ENCODE data around the gene XAF1. TPM values are rescaled to one million over a fixed set of nuclear protein-coding genes. Genes with fewer than 3 reads are reported as not detected.

XAF1 gene
- polyA plus RNA-seq, 1 donor (not counting 4 experiments of a cell fraction or from before 2014, with no cell fraction given) = 10.6 TPM

DNA sequence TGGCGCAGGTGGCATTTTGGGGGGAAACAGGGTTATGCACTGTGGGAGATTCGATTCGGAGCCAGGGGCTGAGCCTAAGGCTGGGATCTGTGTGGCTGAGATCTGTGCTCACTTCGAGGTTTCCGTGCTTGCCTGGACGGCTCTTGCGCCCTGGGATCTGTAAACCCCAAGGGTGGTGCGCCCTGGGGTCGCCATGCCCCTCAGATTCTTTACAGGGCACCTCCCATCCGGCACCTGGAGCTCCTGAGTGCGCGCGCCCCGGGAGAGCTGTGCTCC, 43.1 kb upstream of the XAF1 start:
- Histone ChIP-seq H4K20me1 (ENCODE audit: control insufficient read depth, extremely low read depth, insufficient read depth, low read length) (no peaks in the 10 kb centered on the region), H3K9me1 (ENCODE audit: control insufficient read depth, extremely low read depth, insufficient read depth, low read length) (no peaks in the 10 kb centered on the region), H3K4me1 (ENCODE audit: control insufficient read depth, extremely low read depth, insufficient read depth, low read length) (peaks cover 23% of the 10 kb centered on the region), H3K36me3 (ENCODE audit: control insufficient read depth in 2 of 2, extremely low read depth in 1 of 2, insufficient read depth in 2 of 2, low read length in 2 of 2) (no peaks in the 10 kb centered on the region), H3K4me2 (ENCODE audit: control insufficient read depth, extremely low read depth, insufficient read depth, low read depth, low read length) (peak overlapping the region; percentile 76), H3K9me3 (ENCODE audit: control insufficient read depth, low read depth, low read length) (no peaks in the 10 kb centered on the region), H3K27me3 (ENCODE audit: control insufficient read depth, extremely low read depth, insufficient read depth, low read length) (peaks cover 6% of the 10 kb centered on the region), H2AFZ (ENCODE audit: control insufficient read depth, low read length) (peak overlapping the region; percentile 11), H3K27ac (ENCODE audit: control insufficient read depth, insufficient read depth, low read length) (no peak overlapping the region), H3K79me2 (ENCODE audit: control insufficient read depth, insufficient read depth, low read length) (no peaks in the 10 kb centered on the region), H3K9ac (ENCODE audit: control insufficient read depth, extremely low read depth, insufficient read depth, low read length) (peak overlapping the region; percentile 9), H3K4me3 (ENCODE audit: control insufficient read depth in 2 of 3, extremely low read depth in 1 of 3, insufficient read depth in 2 of 3, low read depth in 1 of 3, low read length in 3 of 3) (peak overlapping the region in 1 of 3 experiments; percentile 21)
- dilution Hi-C loops (cut with MboI; ENCODE audit: extremely low pct_ligation_motif_present, low sequenced_read_pairs) = no loop called here
- TF ChIP-seq EZH2 (IDR thresholded peaks at IDR 0.05; ENCODE audit: low read length) = no peak
- TF ChIP-seq, protein P1, sequence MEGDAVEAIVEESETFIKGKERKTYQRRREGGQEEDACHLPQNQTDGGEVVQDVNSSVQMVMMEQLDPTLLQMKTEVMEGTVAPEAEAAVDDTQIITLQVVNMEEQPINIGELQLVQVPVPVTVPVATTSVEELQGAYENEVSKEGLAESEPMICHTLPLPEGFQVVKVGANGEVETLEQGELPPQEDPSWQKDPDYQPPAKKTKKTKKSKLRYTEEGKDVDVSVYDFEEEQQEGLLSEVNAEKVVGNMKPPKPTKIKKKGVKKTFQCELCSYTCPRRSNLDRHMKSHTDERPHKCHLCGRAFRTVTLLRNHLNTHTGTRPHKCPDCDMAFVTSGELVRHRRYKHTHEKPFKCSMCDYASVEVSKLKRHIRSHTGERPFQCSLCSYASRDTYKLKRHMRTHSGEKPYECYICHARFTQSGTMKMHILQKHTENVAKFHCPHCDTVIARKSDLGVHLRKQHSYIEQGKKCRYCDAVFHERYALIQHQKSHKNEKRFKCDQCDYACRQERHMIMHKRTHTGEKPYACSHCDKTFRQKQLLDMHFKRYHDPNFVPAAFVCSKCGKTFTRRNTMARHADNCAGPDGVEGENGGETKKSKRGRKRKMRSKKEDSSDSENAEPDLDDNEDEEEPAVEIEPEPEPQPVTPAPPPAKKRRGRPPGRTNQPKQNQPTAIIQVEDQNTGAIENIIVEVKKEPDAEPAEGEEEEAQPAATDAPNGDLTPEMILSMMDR (optimal IDR thresholded peaks at IDR 0.05 in 1 of 3, IDR thresholded peaks at IDR 0.05 in 1 of 3, conservative IDR thresholded peaks at IDR 0.05 in 1 of 3; ENCODE audit: extremely low read depth in 1 of 3, insufficient read depth in 2 of 3, low read length in 3 of 3) = no peak
- DNase-seq (ENCODE audit: low read depth, low spot score) (no peak), FAIRE-seq (no peak)

DNA sequence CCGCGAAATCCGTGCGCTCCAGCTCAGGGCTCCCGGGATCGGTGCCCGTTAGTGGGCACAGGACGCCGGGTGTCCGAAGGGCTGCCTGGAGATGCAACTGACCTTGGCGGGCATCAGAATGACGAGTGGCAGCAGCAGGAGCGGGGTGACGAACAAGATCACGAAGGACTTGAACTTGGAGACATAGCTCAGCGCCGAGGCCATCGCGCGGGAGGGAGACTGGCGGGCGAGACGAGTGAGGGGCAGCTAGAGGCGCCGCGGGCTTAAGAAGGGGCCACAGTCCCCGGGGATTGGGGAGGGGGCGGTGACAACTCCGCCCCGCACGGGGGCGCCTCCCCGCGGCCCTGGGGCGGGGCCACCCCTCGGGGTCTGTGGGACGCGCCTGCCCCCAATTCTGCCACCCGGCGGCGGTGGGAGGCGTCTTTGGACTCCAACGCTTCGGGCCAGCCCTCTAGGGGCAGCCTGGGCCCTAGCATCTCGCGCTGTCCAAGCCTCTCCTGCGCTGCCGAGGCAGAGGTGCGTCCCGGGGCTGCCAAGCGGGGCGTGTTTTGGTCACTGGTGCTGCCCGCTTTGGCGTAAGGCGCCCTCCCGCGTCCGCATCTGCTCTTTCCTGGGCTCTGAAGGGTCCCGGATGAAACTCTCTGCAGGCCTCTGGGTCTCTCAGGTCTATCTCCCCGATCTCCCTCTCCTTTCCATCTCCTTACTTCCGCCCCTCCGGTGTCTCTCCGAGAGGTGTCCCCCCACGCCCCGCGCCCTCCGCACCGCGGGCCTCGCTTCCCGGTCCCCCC, 42.5 kb upstream of the XAF1 start, which contains the start of gene SLC13A5:
Gene SLC13A5, minus strand, starts transcription at position 240 of the 788 bp plus-strand sequence. Its CDS starts 36 bp downstream, at position 204.
- dilution Hi-C loops (cut with MboI; ENCODE audit: extremely low pct_ligation_motif_present, low sequenced_read_pairs) = no loop called here
- FAIRE-seq = no peak
- peaks cover 23% of the 10 kb centered on the region for H3K4me1 ChIP-seq (ENCODE audit: control insufficient read depth, extremely low read depth, insufficient read depth, low read length)
- no peak for DNase-seq (ENCODE audit: low read depth, low spot score)
- H3K4me2 ChIP-seq (ENCODE audit: control insufficient read depth, extremely low read depth, insufficient read depth, low read depth, low read length) = peak within 1 kb of the TSS; percentile 76
- H3K9me3 ChIP-seq (ENCODE audit: control insufficient read depth, low read depth, low read length) = no peaks in the 10 kb centered on the region
- peaks cover 6% of the 10 kb centered on the region for H3K27me3 ChIP-seq (ENCODE audit: control insufficient read depth, extremely low read depth, insufficient read depth, low read length)
- H2AFZ ChIP-seq (ENCODE audit: control insufficient read depth, low read length) = peak within 1 kb of the TSS; percentile 77
- no peak for TF ChIP-seq EZH2 (IDR thresholded peaks at IDR 0.05; ENCODE audit: low read length)
- TF ChIP-seq, protein P1 (optimal IDR thresholded peaks at IDR 0.05 in 1 of 3, IDR thresholded peaks at IDR 0.05 in 1 of 3, conservative IDR thresholded peaks at IDR 0.05 in 1 of 3; ENCODE audit: extremely low read depth in 1 of 3, insufficient read depth in 2 of 3, low read length in 3 of 3) = peak; percentile 7 to 24 (median 17)
- H3K36me3 ChIP-seq (ENCODE audit: control insufficient read depth in 2 of 2, extremely low read depth in 1 of 2, insufficient read depth in 2 of 2, low read length in 2 of 2) = no peaks in the 10 kb centered on the region
- H3K9me1 ChIP-seq (ENCODE audit: control insufficient read depth, extremely low read depth, insufficient read depth, low read length) = no peaks in the 10 kb centered on the region
- no peak within 1 kb of the TSS for H3K27ac ChIP-seq (ENCODE audit: control insufficient read depth, insufficient read depth, low read length)
- H3K9ac ChIP-seq (ENCODE audit: control insufficient read depth, extremely low read depth, insufficient read depth, low read length) = peak within 1 kb of the TSS; percentile 9
- H3K79me2 ChIP-seq (ENCODE audit: control insufficient read depth, insufficient read depth, low read length) = no peaks in the 10 kb centered on the region
- H4K20me1 ChIP-seq (ENCODE audit: control insufficient read depth, extremely low read depth, insufficient read depth, low read length) = no peaks in the 10 kb centered on the region
- H3K4me3 ChIP-seq (ENCODE audit: control insufficient read depth in 2 of 3, extremely low read depth in 1 of 3, insufficient read depth in 2 of 3, low read depth in 1 of 3, low read length in 3 of 3) = peak within 1 kb of the TSS in 1 of 3 experiments; percentile 21

Data from keratinocyte (primary cell).